Pancreas (tissue), 10 donors: ENCODE measurements around the gene ZMYND8. TPM values are rescaled to one million over a fixed set of nuclear protein-coding genes. Genes with fewer than 3 reads are reported as not detected.

ENCODE experiments used
- ATAC-seq, 4 donors: fragments of 200-7000 bp; cut with Tn5 transposase; one replicate each; pipeline versions ENCODE4 v1.8.0 to v1.9.1; 2020; ENCODE audit warnings: mild to moderate bottlenecking in 4 of 4, moderate library complexity in 4 of 4
- DNase-seq, 6 donors: peaks; one replicate each; pipeline ENCODE4 v3.0.0-alpha.2; 2020
- FAIRE-seq: peaks from 2 replicates; lab custom pipeline; 2012; peaks lifted over from hg19 to GRCh38; lab: Jason Lieb, UNC
- H3K27ac ChIP-seq, 4 donors: fragments of 200-600 bp; sonication (generic); 1 replicate in 3 of 4; 2 replicates in 1 of 4; pipeline versions ENCODE4 v1.5.0 to v1.8.0; 2020
- H3K27me3 ChIP-seq, 4 donors: fragments of 200-600 bp; one replicate each; pipeline ENCODE4 v1.8.0; 2021
- H3K36me3 ChIP-seq, 3 donors: fragments of 200-600 bp; sonication (generic) in 1 of 3; one replicate each; pipeline versions ENCODE4 v1.5.0 to v1.8.0; 2020 to 2021
- H3K4me1 ChIP-seq, 3 donors: fragments of 200-600 bp; one replicate each; pipeline ENCODE4 v1.8.0; 2021
- H3K4me3 ChIP-seq, 4 donors: fragments of 200-600 bp; sonication (generic) in 2 of 4; one replicate each; pipeline versions ENCODE4 v1.5.0 to v1.8.0; 2020 to 2021
- H3K9me3 ChIP-seq, 4 donors: fragments of 200-600 bp; one replicate each; pipeline ENCODE4 v1.8.0; 2021
- CTCF ChIP-seq, 4 donors: fragments of 200-600 bp; sonication (generic) in 3 of 4; IDR thresholded peaks; one replicate each; pipeline versions ENCODE4 v1.5.0 to v1.8.0; 2021; ENCODE audit warnings: antibody characterized with exemption in 4 of 4
- WGBS, 2 donors: extraction: QIAGEN DNeasy Blood & Tissue Kit; methylation state at CpG; one replicate each; pipeline ENCODE4 v1.1.7; 2013; 5-methylcytosine and 5-hydroxymethylcytosine counted together
- intact Hi-C, 3 donors: fragments of 100-400 bp; cut with DNase I; formaldehyde crosslinking; loops; one replicate each; pipeline versions ENCODE4 v1.11.1 to v1.14.2; 2022
- polyA plus RNA-seq, 2 donors: library from polyadenylated mRNA; stranded (reverse); fragments of 200-250 nt; gene quantifications; one replicate each; pipeline ENCODE4 v1.2.3, GENCODE V29; 2013
- total RNA-seq, 6 donors: library from RNA; stranded (reverse); fragmentation: NEBNext Ultra II Directional in 4 of 6; extraction: Animal tissue kit (Norgen Biotek cat#: 25700) in 4 of 6; gene quantifications; one replicate each; pipeline versions ENCODE4 v1.2.1 to v1.2.4, GENCODE V29; 2021 to 2023
- donor health status: healthy with polysubstance abuse.
- donor health status: DM: no; HTN: no; CAD: no; lungs with moderate emphysema.
- donor health status: DM: no; HTN: no; CAD: no.
- donor health status: control.
- donor health status: control.
- donor health status: Bipolar disorder and iron deficiency.
- donor health status: DM: yes; HTN: yes; CAD: no.
- donor health status: DM: no; HTN: no; CAD: no.
- donor health status: DM: no; HTN: no; CAD: no.
- donor health status: DM: yes; HTN: yes; CAD: no.

The ZMYND8 gene
- total and polyA plus RNA-seq, 8 donors, result 10.8 to 25.6 (median 17.2) TPM

GRCh38 chr20:47276851-47277534 lies 79.5 kb downstream of the ZMYND8 start:
- H3K27me3 ChIP-seq, result no peaks in the 10 kb centered on the region
- FAIRE-seq (no peak), ATAC-seq (no peak)

GRCh38 chr20:47276251-47276650 lies 80.2 kb downstream of the ZMYND8 start:
- no peak for TF ChIP-seq CTCF (IDR thresholded peaks at IDR 0.05)
- no peak for DNase-seq
- ATAC-seq, result no peak
- H3K4me3 ChIP-seq, result no peak overlapping the region
- FAIRE-seq, result no peak
- no peaks in the 10 kb centered on the region for H3K9me3 ChIP-seq
- WGBS, 2 donors, result 94% methylated on average over 20 of the region's 20 CpGs
- peaks cover 0 to 7% (median 5%) of the 10 kb centered on the region in 3 donors for H3K36me3 ChIP-seq
- intact Hi-C loops, result loop anchor here in 1 of 3 donors (5.0 kb wide), 1 partner anchor 106 kb away; no protein-coding TSS in a partner anchor
- H3K27me3 ChIP-seq, result no peaks in the 10 kb centered on the region
- H3K4me1 ChIP-seq, result peaks cover 0 to 31% (median 8%) of the 10 kb centered on the region in 3 donors
- H3K27ac ChIP-seq, result no peak overlapping the region

More at GRCh38 chr20:47276851-47277534, 79.5 kb downstream of the ZMYND8 start:
- DNase-seq, result no peak
- intact Hi-C loops, result loop anchor here in 1 of 3 donors (5.0 kb wide), 1 partner anchor 105 kb away; no protein-coding TSS in a partner anchor
- no peak overlapping the region for H3K27ac ChIP-seq
- TF ChIP-seq CTCF (IDR thresholded peaks at IDR 0.05), result no peak
- H3K9me3 ChIP-seq, result no peaks in the 10 kb centered on the region
- H3K4me3 ChIP-seq, result no peak overlapping the region
- H3K36me3 ChIP-seq, result peaks cover under 1 to 15% (median 5%) of the 10 kb centered on the region in 3 donors
- peaks cover 0 to 31% (median 8%) of the 10 kb centered on the region in 3 donors for H3K4me1 ChIP-seq
- WGBS, 2 donors, result 57 to 59% methylated on average over 8 of the region's 8 CpGs

GRCh38 chr20:47275548-47275947 lies 81.0 kb downstream of the ZMYND8 start:
- no peak for DNase-seq
- WGBS, 2 donors, result 96 to 97% methylated on average over 6 of the region's 6 CpGs
- H3K9me3 ChIP-seq, result no peaks in the 10 kb centered on the region
- no peaks in the 10 kb centered on the region for H3K27me3 ChIP-seq
- TF ChIP-seq CTCF (IDR thresholded peaks at IDR 0.05), result no peak
- FAIRE-seq, result no peak
- intact Hi-C loops, result loop anchor here in 1 of 3 donors (5.0 kb wide), 1 partner anchor 107 kb away; no protein-coding TSS in a partner anchor
- peaks cover 0 to 7% (median 5%) of the 10 kb centered on the region in 3 donors for H3K36me3 ChIP-seq
- ATAC-seq, result no peak
- no peak overlapping the region for H3K4me3 ChIP-seq
- H3K27ac ChIP-seq, result peak overlapping the region in 2 of 4 donors; percentile 70 to 74
- peaks cover 0 to 31% (median 8%) of the 10 kb centered on the region in 3 donors for H3K4me1 ChIP-seq

GRCh38 chr20:47274401-47275108 lies 81.9 kb downstream of the ZMYND8 start:
- no peak for TF ChIP-seq CTCF (IDR thresholded peaks at IDR 0.05)
- Histone ChIP-seq H3K4me3 (no peak overlapping the region), H3K36me3 (peaks cover 0 to 7% (median 5%) of the 10 kb centered on the region in 3 donors), H3K4me1 (peaks cover 0 to 31% (median 8%) of the 10 kb centered on the region in 3 donors), H3K27me3 (no peaks in the 10 kb centered on the region), H3K27ac (peak overlapping the region in 2 of 4 donors; percentile 70 to 74), H3K9me3 (no peaks in the 10 kb centered on the region)
- no peak for FAIRE-seq
- no peak for DNase-seq
- intact Hi-C loops, result loop anchor here in 2 of 3 donors (5.0 kb wide), 2 partner anchors 108 to 113 kb away; no protein-coding TSS in a partner anchor
- peak; percentile 37 to 82 (median 64) for ATAC-seq
- 55 to 58% methylated on average over 4 of the region's 4 CpGs for WGBS, 2 donors
